AG08395 (cell line): ENCODE data around the gene SAMD4A.
A peak's percentile ranks its signal among the peaks of the same experiment; 100 is the strongest.

ENCODE experiments used
- DNase-seq: peaks from one replicate; pipeline ENCODE4 v3.0.0; 2012; ENCODE audit warnings: mixed read lengths, low spot score

The SAMD4A gene

DNA sequence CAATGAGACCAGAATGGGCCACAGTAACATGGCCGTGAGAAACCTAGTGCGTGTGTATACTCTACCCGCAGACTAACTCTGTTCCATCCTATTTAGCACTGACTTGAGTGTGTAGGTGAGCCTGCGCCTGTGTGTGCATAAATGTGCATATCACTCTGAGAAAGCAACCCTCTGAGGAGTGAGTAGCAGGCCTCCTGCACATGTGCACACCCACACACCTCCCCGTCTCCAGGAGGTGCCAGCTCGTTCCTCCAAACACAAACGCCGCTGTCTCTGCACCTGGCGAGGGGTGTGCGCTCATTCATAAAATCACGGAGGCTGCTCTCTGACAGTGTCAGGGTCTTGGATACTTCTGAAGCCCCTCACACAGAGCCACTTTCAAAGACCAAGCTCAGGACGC, 196.8 kb downstream of the SAMD4A start:
- no peak for DNase-seq

DNA sequence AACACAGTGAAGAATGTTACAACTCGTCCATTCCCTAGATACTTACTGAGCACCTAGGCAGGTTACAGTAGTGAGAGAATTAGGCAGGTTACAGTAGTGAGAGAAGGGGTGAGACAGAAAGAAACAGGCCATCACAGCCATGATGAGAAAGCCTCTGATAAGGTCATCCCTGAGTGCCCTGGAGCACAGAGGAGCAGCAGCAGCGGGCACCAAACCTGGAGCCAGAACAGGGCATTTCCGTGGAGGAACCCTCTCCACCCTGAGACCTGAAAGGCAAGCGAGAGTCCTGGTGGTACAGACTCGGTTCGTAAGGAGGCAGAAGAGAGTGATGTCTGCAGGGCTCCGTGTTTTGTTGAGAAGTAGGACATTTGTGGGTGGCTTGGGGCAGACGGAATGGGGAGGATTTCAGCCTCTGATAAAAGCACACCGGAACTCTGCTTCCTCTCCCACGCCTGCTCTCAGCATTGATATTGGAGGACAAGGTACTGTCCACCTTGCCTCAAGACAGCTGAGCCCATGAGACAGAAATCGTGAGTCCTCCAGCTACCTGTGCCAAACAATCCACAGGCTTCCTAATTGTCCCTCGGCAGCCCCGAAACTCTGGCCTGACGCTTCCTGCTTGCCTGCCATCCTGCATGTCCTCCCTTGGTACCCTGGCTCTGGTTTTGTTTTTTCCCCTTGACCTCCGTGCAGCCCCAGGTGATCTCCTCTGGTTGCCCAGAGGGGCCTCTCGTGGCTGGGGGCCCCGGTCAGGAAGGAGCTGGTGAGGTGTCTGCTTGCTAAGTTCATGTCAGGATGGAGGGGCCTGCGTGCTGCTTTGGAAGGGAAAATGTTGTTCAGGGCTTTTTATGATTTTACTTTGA, 199.6 kb downstream of the SAMD4A start:
- DNase-seq: no peak

DNA sequence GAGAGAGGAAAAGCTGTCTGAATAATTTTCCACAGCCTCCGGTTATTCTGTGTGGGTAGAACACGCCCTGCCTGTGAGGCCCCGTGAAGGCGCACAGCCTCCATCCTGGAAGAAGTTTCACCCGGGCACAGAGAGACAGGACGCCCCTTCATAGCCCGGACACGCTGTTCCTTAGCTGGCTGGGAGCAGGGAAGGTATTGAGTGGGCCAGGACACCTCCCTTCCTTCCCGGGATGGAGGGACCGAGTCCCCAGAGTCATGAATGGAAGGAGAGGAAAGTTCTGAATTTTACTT, 200.2 kb downstream of the SAMD4A start:
- DNase-seq: no peak

DNA sequence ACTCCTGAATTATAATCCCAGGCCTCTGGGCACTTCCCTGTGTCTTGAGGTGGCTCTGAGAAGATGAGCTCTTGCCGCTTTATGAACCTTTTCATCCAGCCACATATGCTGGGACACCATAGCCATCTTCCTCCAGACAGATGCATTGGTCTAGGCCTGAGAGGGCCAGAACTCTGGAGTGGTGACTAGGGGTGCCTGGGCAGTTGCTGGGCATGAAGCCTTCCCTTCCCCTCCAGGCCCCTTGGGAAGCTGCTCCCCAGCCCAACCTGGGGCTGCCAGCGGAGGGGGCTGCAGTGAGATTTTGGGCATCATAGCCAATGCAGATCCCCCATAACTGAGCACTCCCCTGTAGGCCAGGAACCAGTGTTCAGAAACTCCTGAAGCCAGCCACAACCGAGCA, 200.5 kb downstream of the SAMD4A start:
- no peak for DNase-seq

DNA sequence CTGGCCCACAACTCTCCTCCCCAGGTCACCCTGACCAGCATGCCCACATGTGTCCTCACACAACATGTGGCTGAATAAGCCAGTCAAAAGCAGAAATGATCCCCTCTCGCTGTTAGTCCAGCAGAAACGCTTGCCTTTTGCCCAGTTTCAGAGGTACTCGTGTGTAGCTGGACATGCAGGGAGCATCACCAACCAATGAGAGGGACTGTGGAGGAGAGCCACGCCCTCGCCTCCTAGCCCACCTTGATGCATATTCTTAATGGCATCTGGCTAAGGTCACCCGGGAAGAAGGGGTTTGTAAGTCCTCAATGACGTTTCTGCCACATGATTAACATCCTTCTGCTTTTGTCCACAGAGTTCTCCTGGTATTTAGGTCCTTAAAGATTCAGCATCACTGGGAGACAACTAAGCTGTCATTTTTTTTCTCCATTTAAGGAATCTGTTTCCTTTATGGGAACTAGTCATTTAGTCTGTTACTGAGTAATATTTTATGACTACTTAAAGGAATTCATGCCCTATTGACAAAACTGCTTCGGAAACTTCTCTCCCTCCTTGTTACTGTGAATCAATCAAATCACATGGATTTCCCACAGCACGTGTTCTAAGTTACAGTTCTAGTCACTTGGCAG, 201.7 kb downstream of the SAMD4A start:
- no peak for DNase-seq

DNA sequence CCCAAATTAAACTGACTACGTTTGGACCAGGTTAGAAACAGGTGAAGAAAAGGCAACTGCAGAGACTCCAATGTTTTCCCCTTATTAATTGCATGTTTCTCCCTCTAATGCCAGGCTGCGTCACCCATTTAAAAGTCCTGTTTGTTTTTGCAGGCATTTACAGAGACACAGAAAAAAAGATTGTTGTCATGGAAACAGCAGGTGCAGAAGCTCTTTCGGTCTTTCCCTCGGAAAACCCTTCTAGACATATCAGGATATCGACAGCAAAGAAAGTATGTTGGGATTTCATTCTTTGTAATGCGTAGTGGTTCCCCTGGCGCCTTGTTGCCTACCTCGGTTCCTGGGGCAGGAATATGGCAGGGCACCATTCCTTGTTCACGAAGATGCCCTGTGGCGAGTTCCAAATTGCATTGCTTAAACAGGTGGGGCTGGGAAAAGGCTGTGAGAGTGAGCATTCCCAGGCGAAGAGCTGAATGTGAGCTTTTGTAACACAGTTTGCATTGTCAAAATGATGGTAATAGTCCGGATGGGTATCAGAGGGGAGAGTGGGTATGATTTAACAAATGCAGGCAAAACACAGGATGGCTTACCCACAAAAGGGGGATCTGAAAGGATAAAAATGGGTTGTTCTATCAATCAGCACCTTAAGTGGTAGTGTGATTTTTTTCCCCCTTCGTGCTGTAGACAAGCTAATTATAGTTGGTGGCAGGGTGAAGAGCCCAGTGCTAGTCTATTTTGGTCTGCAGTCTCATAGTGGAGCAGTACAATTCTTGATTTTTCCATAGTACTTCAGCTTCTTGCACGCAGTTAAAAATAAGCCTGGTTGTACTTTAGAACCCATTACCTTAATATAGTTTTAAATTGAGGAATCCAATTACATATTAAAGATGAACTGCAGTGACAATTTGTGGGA, 203.3 kb downstream of the SAMD4A start:
- DNase-seq: no peak

DNA sequence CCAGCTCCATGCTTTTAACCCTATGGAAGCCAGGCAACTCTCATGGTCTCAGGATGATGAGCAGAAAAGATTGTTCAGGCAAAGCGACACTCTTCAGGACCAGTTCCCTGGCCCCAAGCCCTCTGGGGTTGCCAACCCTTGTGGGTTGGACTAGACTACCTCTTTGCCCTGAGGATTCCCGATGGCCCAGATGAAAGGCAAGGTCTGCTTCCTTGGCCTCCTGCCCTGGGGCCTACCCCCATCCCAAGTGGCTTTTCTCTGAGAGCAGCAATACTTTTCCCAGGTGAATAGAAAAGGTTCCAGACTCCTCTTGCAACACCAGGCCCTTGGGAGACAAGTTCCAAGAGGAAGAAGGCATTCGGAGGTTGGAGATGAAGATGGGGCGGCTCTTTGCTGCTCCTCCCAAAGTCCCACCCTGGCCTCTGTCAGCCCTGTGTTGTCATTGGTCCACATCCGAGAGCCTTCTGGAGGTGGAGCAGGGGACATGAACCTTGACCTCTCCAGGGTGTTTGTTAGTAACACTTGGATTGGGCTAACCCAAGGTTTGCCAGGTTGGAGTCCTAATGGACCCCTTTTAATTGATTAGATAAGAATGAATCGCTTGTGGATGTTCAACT, 204.6 kb downstream of the SAMD4A start:
- DNase-seq: no peak

DNA sequence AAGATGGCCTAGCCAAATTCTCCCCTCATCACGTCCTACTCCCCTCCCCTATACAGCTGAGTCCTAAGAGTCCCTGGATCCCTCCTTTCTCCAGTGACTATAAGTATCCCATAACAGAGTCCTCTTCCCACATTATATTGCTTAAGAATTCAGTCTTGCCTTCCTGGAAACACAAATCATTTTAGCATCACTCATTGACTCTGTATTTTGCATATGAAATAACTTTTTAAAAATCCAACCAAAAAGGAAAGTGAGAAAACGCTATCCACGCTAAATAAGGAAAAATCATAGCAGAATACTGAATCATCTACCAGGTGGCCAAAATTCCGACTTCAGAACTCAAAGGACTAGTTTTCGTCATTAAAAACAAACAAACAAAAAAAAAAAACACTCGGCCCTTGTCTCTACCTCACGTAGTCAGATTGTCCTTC, 205.5 kb downstream of the SAMD4A start:
- peak; percentile 51 for DNase-seq

DNA sequence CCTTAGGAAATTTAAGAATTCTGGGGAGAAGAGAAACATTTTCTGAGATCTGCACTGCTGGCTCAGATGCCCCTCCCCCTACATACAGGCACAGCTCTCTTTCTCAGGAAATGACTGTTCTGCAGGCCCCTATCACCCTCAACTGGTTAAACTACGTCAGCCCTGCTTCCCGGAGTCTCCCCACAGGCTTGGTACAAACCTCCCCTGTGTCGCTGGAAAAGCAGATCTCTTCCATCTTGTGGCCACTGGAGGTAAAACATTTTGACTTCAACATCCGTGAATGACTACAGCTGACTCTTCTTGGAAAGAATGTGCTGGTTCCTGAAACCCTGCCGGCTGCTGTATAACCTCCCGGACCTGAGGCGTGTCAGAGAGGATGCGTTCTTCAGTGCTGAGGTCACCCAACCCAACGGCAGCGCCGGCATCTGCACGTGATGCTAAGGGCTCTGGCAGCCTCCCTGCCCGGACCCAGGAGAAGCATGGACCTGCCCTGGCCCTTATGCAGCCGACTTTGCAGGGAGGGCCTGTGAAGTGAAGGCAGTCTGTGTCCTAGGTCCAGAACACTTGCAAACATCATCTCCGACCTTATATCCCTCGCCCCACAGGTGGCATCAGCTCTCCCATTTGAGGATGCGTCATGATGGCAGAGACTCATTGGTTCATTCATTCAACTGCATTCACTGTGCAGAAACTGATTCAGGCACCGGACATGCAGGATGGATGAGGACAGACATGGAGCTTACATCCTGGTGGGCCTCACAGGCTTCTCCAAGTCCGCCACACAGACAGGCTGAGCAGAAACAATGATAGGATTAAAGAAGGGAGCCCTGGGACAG, 206.5 kb downstream of the SAMD4A start:
- DNase-seq: peak; percentile 97

DNA sequence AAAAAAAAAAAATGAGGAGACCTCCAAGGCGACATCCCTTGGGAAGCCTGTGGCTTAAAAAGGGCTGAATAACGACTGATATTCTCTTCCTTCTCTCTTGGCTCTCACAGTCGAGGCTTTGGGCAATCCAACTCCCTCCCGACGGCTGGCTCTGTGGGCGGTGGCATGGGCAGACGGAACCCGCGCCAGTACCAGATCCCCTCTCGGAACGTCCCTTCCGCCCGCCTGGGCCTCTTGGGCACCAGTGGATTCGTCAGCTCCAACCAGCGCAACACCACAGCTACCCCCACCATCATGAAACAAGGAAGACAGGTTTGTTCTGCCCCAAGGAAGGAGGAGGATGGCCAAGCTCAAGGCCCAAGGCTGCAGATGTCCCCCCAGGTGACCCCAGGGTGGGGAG, 207.9 kb downstream of the SAMD4A start:
- DNase-seq: no peak

DNA sequence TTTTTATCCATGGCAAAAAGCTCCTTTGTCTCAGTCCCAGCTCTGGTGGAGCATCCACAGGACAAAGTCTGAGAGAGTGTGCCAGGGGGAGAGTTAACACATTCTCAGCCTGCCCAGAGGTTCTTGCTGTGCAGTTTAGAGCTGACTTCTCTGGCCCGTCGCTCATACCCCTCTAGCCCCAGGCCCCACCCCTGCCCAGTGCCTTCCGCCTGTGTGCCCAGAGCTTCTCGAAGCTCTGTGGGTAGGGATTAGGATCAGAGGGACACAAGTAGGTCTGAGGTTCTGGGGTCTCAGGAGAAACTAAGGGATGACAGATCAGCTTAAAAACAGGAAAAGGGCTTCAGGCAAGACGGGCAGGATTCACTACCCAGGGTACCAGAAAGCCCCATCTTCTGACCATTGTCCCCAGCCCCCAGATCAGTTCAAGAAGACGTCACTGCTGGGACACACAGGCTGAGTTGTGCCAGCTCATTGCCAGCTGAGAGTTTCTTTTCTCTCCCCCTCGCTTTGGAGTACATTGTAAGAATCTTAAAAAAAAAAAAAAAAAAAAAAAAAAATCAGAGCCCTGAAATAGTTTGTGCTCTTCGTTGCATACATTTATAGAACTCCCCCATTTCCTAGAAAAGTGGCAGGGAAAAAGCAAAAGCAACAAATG, 208.7 kb downstream of the SAMD4A start:
- no peak for DNase-seq

DNA sequence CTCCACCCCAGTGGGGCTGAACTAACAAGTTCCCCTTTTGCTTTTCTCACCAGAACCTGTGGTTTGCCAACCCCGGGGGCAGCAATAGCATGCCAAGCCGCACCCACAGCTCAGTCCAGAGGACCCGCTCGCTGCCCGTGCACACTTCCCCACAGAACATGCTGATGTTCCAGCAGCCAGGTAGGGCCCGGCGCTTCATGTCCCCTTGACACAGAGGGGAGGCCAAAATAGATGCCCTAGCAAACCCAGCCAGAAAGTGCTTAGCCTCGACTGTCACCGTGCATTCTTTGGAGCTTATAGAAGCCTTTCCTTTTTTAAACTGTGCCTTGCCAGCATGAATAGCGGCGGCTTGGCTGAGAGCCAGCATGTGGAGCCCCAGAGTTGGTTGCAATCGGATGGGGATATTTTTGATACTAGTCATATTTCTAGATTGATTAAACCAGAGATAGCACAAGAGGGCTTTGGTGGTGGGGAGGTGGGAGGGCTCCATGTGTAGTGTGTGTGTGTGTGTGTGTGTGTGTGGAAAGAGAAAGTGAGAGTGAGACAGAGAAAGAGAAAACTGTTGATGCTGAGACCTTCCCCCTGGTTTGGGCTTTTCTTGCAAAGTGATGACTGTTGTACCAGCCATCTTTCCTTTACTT, 209.6 kb downstream of the SAMD4A start:
- peak; percentile 71 for DNase-seq

DNA sequence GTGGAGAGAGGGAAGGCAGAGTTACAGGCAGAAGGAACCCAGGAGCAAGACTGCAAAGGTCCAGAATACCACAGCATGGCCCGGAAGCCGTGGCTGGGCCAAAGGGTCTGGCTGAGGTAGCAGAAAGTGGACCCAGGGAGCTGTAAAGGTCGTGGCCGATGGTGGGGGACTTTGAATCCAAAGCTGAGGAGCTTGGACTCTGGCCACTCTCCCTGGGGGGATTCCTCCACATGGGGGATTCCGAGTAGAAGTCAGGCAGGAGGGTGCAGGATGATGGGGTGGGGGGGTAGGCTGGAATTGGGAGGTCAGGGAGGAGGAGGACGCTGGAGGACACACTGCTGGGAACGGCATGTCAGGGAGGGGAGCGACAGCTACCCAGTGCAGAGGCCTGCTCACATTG, 210.5 kb downstream of the SAMD4A start:
- no peak for DNase-seq

DNA sequence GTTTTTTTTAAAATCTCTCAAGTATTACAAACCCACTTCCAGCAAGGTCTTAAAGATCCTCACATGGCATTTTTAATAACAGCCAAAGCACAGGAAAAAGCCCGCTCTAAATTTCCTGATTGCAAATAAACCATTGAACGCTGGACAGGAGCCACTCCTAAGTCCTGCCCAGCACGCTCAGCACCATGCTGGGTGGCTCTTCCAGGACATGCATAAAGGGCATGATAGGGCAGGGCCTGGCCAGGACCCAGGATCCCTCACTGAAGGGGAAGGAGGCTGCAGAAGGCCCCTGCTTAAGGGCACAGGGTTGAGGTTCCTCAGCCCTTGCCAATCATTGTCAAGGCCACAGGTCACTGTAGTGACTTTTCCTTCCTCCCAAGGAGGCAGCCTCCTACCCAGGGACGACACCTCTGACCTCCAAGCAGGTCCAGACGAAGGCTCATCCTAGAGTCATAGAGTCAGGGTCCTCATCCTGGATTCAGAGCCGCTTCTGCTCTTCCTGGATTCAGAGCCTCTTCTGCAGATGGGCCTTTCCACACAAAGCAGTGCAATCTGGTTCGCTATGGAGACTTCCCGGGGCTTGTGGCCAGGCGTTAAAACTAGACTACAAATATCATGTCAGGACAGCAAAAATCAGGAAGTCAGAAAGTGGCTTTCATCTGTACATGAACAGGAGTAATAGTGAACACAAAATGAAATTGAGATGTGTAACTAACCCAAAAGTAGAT, 211.9 kb downstream of the SAMD4A start:
- no peak for DNase-seq

DNA sequence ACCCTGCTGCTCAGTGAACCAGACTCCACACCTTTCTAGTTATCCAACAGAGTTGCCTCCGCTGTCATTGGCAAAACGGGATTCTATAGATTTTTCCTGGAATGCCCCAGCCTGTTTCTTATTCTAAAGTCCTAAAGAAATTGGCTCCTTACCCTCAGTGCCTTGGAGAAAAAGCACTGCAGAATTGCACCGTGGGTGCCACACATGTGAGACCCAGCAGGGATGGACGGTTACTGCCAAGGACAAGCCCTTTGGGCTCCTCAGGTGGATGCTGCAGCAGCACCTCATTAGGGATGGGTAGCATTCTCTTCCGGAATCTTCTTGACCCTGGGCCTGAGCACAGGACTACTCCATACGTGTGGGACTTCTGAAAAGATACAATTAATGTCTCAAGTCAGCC, 214.2 kb downstream of the SAMD4A start:
- DNase-seq: no peak

DNA sequence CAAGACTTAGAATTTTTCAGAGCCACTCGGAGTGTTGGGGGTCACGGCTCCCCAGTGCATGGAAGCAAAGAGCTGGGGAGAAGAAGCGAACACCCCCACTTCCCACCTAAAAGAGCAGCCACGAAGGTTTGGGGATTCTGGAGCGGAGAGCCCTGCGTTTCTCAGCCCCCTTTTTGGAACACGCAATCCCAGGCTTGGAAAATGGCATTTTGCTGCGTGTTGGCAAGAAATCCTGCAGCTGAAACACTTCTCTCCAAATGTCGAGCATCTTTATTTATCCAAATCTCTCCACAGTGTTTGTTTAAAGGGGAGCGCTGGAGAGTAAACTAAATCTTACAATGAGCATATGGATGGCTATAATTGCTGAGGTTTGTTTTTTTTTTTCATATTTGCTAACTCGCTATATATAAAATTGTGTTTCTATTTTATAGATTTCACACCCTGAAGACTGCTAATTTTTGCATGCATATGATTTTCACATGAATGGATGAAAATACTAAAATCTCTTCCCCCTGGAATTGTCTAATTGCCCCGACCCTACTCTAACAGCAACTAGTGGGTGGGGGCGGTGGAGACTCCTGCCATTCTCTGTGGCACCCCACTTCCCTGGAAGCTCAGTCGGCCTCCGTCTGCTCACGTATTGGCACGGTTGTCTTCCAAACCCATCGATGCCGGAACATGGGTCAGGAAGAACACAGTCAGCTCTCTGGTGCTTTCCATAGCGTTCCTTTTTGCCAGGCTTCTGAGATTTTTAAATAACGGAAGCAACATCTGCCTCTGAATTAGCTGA, 215.2 kb downstream of the SAMD4A start:
- no peak for DNase-seq

DNA sequence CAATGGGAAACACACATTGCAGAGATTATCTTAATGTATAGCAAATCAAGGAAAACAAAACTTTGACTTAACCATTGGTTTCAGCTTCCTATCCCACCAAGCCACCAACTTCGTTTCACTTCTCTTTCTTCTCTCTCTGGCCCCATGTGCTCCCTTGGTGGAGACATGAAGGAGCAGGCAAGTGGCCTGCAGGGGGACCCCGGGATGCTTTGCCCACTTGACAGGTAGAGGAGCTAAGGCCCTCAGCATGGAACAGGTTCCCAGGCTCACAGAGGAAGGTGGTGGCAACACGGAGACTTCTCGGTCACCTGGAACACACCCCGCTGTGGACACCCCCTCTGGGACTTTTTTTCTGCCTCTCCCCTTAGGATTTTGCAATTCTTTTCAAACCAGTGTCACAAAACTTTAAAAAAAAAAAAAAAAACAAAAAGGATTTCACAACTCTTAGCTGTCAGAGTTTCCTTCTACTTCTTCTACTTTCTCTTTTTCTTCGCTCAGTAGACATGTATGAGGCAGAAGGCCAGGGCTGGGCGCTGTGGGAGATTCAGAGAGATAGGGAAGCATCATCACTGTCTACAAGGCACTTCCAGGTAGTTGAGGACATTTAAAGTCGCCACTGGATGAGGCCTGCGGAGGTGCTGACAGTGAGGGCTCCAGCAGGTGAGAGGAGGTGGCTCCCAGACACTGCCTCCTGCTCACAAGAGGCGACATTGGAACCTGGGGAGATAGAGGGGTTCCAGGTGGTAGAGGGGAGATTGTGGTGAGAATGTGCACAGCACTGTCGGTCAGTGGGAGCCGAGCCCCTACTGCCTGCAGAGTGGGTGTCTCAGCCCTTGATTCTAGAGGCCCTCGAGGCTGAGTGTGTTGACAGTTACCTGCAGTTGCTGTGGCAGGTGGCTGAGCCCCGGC, 216.1 kb downstream of the SAMD4A start:
- no peak for DNase-seq

DNA sequence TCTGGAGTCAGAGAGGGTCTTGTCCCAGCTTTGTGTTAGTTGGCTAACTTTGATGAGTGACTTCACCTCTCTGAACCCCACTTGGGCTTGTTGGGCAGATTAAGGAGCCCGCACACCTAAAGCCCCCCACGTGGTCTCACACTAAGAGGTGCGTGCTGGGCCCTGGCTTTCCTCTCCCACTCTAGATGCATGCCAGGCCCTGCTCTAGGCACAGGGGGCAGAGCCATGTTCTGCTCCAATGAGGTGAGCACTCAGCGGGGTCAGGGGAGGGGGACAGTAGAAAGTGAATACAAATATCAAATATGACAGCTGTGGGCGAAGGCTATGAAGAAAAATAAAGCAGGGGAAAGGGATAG, 216.7 kb downstream of the SAMD4A start:
- no peak for DNase-seq
